Activated B cell treated with CpG ODN at 0.5 μM for 24 hours (primary cell): ENCODE measurements around the gene P2RX3. TPM values are rescaled to one million over a fixed set of nuclear protein-coding genes. Genes with fewer than 3 reads are reported as not detected.

Source experiments
- ATAC-seq: fragments of 200-7000 bp; cut with Tn5 transposase; one replicate; pipeline ENCODE4 v1.10.0; 2021; ENCODE audit warnings: low read depth, mild to moderate bottlenecking, moderate library complexity
- CTCF ChIA-PET: fragments of 350-600 bp; sonication (Branson Sonifier 250); formaldehyde crosslinking; loops from one replicate; lab custom pipeline; 2021; ENCODE audit warnings: antibody characterized with exemption; lab: Charles Lee
- POLR2A ChIA-PET: fragments of 350-600 bp; sonication (Branson Sonifier 250); formaldehyde crosslinking; loops from one replicate; lab custom pipeline; 2021; ENCODE audit warnings: antibody characterized with exemption; lab: Charles Lee
- DNase-seq: peaks from one replicate; pipeline ENCODE4 v3.0.0; 2022
- H3K27ac Mint-ChIP-seq: one replicate; pipeline ENCODE4 v1.8.0; 2020; ENCODE audit warnings: mixed read lengths
- H3K27me3 Mint-ChIP-seq: one replicate; pipeline ENCODE4 v1.8.0; 2021; ENCODE audit warnings: mixed read lengths
- H3K36me3 Mint-ChIP-seq: one replicate; pipeline ENCODE4 v1.8.0; 2021; ENCODE audit warnings: low read depth, mixed read lengths
- H3K4me1 Mint-ChIP-seq: one replicate; pipeline ENCODE4 v1.8.0; 2021; ENCODE audit warnings: mixed read lengths
- H3K4me3 Mint-ChIP-seq: one replicate; pipeline ENCODE4 v1.8.0; 2020; ENCODE audit warnings: mild to moderate bottlenecking, mixed read lengths
- H3K9me3 Mint-ChIP-seq: one replicate; pipeline ENCODE4 v1.8.0; 2020; ENCODE audit warnings: mixed read lengths
- CTCF ChIP-seq: fragments of 200-600 bp; IDR thresholded peaks from one replicate; pipeline ENCODE4 v1.8.0; 2022; ENCODE audit warnings: antibody characterized with exemption, mild to moderate bottlenecking
- intact Hi-C: fragments of 100-400 bp; cut with micrococcal nuclease; formaldehyde crosslinking; loops from one replicate; pipeline ENCODE4 v1.15.1; 2024
- total RNA-seq: library from RNA; stranded (reverse); gene quantifications from 2 replicates; pipeline ENCODE4 v1.2.3, GENCODE V29; 2022

The P2RX3 gene
- total RNA-seq, 1 donor from 2014 or later = not detected

DNA sequence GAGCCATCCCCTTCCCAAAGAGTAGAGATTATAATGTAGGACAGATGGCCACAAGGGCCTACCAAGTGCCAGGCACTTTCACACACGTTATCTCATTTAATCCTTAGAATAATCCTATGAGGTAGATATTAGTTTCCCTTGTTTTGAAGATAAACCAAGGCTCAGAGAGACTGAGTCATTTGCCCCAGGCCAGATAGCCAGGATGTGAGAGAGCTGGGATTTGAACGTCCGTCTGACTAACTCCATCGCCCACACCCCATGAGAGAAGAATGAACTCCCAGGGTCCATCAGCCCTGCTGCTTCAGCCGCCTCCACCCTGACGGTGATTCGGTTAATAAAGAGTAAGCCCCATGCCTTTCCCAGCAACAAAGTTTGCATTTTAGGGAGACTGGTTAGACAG lies 32.1 kb downstream of the P2RX3 start:
- Mint-ChIP-seq H3K4me1 (no peaks in the 10 kb centered on the region), H3K27ac (no peak overlapping the region), H3K9me3 (no peaks in the 10 kb centered on the region), H3K4me3 (no peak overlapping the region), H3K27me3 (peaks cover 7% of the 10 kb centered on the region), H3K36me3 (no peaks in the 10 kb centered on the region)
- DNase-seq (no peak), ATAC-seq (no peak)
- ChIA-PET CTCF (no interaction called here), POLR2A (no interaction called here)
- TF ChIP-seq CTCF = no peak
- intact Hi-C loops = no loop called here

DNA sequence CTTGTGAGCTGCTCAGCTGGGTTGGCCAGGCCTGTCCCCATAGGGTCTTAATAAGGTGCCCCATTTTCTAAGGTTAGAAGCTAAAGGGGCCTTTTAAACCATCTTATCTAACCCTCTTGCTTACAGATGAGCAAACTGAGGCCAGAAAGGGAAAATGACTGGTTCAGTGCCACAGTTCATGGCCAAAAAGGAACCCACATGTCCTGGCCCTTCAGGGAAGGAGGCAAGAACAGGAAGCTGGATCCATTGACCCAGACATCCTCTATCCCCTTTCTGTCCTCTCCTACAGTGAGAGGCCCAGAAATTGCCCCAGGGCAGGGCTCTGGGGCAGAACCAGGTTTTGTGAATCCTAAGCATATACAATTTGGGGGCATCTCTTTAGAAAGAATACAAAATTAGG lies 32.8 kb downstream of the P2RX3 start:
- H3K27ac Mint-ChIP-seq = no peak overlapping the region
- DNase-seq (no peak), ATAC-seq (no peak)
- H3K36me3 Mint-ChIP-seq = no peaks in the 10 kb centered on the region
- peaks cover 7% of the 10 kb centered on the region for H3K27me3 Mint-ChIP-seq
- intact Hi-C loops = no loop called here
- H3K9me3 Mint-ChIP-seq = no peaks in the 10 kb centered on the region
- ChIA-PET POLR2A (interaction anchor here (0.6 kb wide), 1 partner anchor 147 kb away, joined by 5 read pairs; no protein-coding TSS in a partner anchor), CTCF (no interaction called here)
- TF ChIP-seq CTCF = no peak
- no peaks in the 10 kb centered on the region for H3K4me1 Mint-ChIP-seq
- no peak overlapping the region for H3K4me3 Mint-ChIP-seq

DNA sequence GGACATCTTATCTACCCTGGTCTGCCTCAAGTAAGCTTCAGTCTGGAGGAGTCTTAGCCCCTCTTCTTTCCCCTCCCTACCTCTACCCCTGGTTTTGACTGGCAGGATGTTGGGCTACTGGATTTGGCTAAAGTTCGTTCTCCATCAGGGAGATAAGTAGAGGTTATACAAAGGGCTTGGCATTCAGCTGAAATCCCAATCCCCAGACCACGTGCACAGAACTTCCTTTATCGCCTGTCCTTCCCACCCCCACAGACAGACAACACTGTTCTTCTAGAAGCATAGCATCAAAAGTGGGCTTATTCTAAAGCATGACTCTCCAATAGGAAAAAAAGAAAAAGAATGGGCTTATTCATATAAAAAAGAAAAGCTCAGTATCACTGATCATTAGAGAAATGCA lies 35.0 kb downstream of the P2RX3 start:
- no peaks in the 10 kb centered on the region for H3K9me3 Mint-ChIP-seq
- H3K27me3 Mint-ChIP-seq = peaks cover 11% of the 10 kb centered on the region
- no peaks in the 10 kb centered on the region for H3K36me3 Mint-ChIP-seq
- no peak overlapping the region for H3K27ac Mint-ChIP-seq
- no peak for ATAC-seq
- no peak for TF ChIP-seq CTCF
- CTCF ChIA-PET = no interaction called here
- DNase-seq = no peak
- POLR2A ChIA-PET = interaction anchor here (1.1 kb wide), 1 partner anchor 26 kb away, joined by 3 read pairs; no protein-coding TSS in a partner anchor
- H3K4me1 Mint-ChIP-seq = no peaks in the 10 kb centered on the region
- intact Hi-C loops = no loop called here
- H3K4me3 Mint-ChIP-seq = no peak overlapping the region

- Mint-ChIP-seq H3K4me1 (no peaks in the 10 kb centered on the region), H3K9me3 (no peaks in the 10 kb centered on the region), H3K36me3 (no peaks in the 10 kb centered on the region), H3K27me3 (peaks cover 12% of the 10 kb centered on the region), H3K4me3 (no peak overlapping the region), H3K27ac (no peak overlapping the region)
- TF ChIP-seq CTCF = no peak
- ChIA-PET CTCF (no interaction called here), POLR2A (no interaction called here)
- ATAC-seq = no peak
- DNase-seq = no peak
- intact Hi-C loops = no loop called here
Observed at GRCh38 chr11:57374966-57375365, 36.8 kb downstream of the P2RX3 start.

- TF ChIP-seq CTCF = no peak
- POLR2A ChIA-PET = no interaction called here
- ATAC-seq (no peak), DNase-seq (no peak)
- no peaks in the 10 kb centered on the region for H3K36me3 Mint-ChIP-seq
- no peak overlapping the region for H3K27ac Mint-ChIP-seq
- intact Hi-C loops = no loop called here
- no peaks in the 10 kb centered on the region for H3K9me3 Mint-ChIP-seq
- CTCF ChIA-PET = no interaction called here
- peaks cover 14% of the 10 kb centered on the region for H3K27me3 Mint-ChIP-seq
- no peaks in the 10 kb centered on the region for H3K4me1 Mint-ChIP-seq
- H3K4me3 Mint-ChIP-seq = no peak overlapping the region
Observed at GRCh38 chr11:57375490-57375889, 37.3 kb downstream of the P2RX3 start.
